Vagina (tissue), 2 donors: ENCODE measurements around the gene BTC. TPM values are rescaled to one million over a fixed set of nuclear protein-coding genes. Genes with fewer than 3 reads are reported as not detected.

Experiments used
- DNase-seq, 2 donors: peaks; one replicate each; pipeline ENCODE4 v3.0.0-alpha.2; 2017; ENCODE audit errors: extremely low spot score in 2 of 2
- H3K27ac ChIP-seq: fragments of 200-600 bp; sonication (generic); one replicate; pipeline ENCODE4 v1.5.1; 2019
- H3K27me3 ChIP-seq: fragments of 200-600 bp; sonication (generic); one replicate; pipeline ENCODE4 v1.5.1; 2019
- H3K36me3 ChIP-seq, 2 donors: fragments of 200-600 bp; sonication (generic); one replicate each; pipeline ENCODE4 v1.5.1; 2017 to 2019
- H3K4me1 ChIP-seq: fragments of 200-600 bp; sonication (generic); one replicate; pipeline ENCODE4 v1.5.1; 2019
- H3K4me3 ChIP-seq, 2 donors: fragments of 200-600 bp; sonication (generic); 1 replicate in 1 of 2; 2 replicates in 1 of 2; pipeline ENCODE4 v1.5.1; 2016 to 2019
- H3K9me3 ChIP-seq: fragments of 200-600 bp; sonication (generic); one replicate; pipeline ENCODE4 v1.5.1; 2019
- POLR2A ChIP-seq, 2 donors: fragments of 450-650 bp; IDR thresholded peaks; one replicate each; pipeline ENCODE4 v1.6.1; 2017; ENCODE audit warnings: antibody characterized with exemption in 2 of 2, mild to moderate bottlenecking in 2 of 2, moderate library complexity in 2 of 2
- POLR2AphosphoS5 ChIP-seq, 2 donors: sonication (generic); formaldehyde crosslinking; IDR thresholded peaks; one replicate each; pipeline ENCODE4 v1.9.0; 2017; ENCODE audit warnings: antibody characterized with exemption in 2 of 2, mild to moderate bottlenecking in 2 of 2, low read depth in 1 of 2; ENCODE audit not compliant: insufficient read depth in 1 of 2
- intact Hi-C: fragments of 100-400 bp; cut with DNase I; formaldehyde crosslinking; loops from one replicate; pipeline ENCODE4 v1.15.1; 2023
- total RNA-seq: library from RNA; depleted of rRNA; stranded (reverse); fragments of >200 nt; gene quantifications from one replicate; pipeline ENCODE4 v1.2.3, GENCODE V29; 2016
- TF ChIP-seq, protein P1 (sequence below), 3 experiments: fragments of 450-650 bp in 2 of 3; fragments of 200-600 bp in 1 of 3; sonication (generic) in 1 of 3; IDR thresholded peaks; one replicate each; pipeline ENCODE4 v1.5.1; 2017 to 2019; ENCODE audit warnings: antibody characterized with exemption in 3 of 3, mild to moderate bottlenecking in 2 of 3, moderate library complexity in 2 of 3

Gene BTC
- total RNA-seq, 1 donor from 2014 or later = 0.74 TPM

- Histone ChIP-seq H3K36me3 (no peaks in the 10 kb centered on the region), H3K4me1 (no peaks in the 10 kb centered on the region), H3K4me3 (no peak overlapping the region), H3K27me3 (no peaks in the 10 kb centered on the region), H3K27ac (no peak overlapping the region), H3K9me3 (no peaks in the 10 kb centered on the region)
- TF ChIP-seq POLR2AphosphoS5 (IDR thresholded peaks at IDR 0.05; ENCODE audit: insufficient read depth in 1 of 2, low read depth in 1 of 2) (no peak), POLR2A (IDR thresholded peaks at IDR 0.05) (no peak)
- TF ChIP-seq, protein P1, sequence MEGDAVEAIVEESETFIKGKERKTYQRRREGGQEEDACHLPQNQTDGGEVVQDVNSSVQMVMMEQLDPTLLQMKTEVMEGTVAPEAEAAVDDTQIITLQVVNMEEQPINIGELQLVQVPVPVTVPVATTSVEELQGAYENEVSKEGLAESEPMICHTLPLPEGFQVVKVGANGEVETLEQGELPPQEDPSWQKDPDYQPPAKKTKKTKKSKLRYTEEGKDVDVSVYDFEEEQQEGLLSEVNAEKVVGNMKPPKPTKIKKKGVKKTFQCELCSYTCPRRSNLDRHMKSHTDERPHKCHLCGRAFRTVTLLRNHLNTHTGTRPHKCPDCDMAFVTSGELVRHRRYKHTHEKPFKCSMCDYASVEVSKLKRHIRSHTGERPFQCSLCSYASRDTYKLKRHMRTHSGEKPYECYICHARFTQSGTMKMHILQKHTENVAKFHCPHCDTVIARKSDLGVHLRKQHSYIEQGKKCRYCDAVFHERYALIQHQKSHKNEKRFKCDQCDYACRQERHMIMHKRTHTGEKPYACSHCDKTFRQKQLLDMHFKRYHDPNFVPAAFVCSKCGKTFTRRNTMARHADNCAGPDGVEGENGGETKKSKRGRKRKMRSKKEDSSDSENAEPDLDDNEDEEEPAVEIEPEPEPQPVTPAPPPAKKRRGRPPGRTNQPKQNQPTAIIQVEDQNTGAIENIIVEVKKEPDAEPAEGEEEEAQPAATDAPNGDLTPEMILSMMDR (IDR thresholded peaks at IDR 0.05) = no peak
- no peak for DNase-seq
- intact Hi-C loops = no loop called here
Observed at GRCh38 chr4:74751856-74752255, 42.5 kb downstream of the BTC start.

DNA sequence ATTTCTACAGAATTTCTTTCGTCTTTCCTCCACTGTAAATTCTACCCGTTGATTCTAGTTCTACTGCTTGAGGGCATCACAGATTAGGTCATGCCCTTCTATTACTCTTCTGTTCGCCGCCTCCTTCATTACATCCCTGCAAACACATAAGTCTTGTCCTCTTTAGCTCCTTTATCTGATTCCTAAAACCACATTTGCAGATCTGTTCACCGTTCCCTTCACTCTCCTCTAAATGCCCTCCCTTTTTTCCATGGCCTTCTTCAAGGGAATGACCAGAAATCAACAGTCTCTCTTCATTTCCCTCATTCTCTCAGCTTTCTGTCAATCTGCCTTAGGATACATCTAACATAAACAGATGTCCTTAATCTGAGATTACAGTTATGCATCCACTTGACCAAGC is 43.1 kb downstream of the BTC start:
- no peaks in the 10 kb centered on the region for H3K4me1 ChIP-seq
- DNase-seq = no peak
- TF ChIP-seq POLR2AphosphoS5 (IDR thresholded peaks at IDR 0.05; ENCODE audit: insufficient read depth in 1 of 2, low read depth in 1 of 2) (no peak), POLR2A (IDR thresholded peaks at IDR 0.05) (no peak)
- TF ChIP-seq, protein P1 (IDR thresholded peaks at IDR 0.05) = no peak
- no peaks in the 10 kb centered on the region for H3K27me3 ChIP-seq
- intact Hi-C loops = no loop called here
- no peak overlapping the region for H3K4me3 ChIP-seq
- H3K27ac ChIP-seq = no peak overlapping the region
- no peaks in the 10 kb centered on the region for H3K9me3 ChIP-seq
- H3K36me3 ChIP-seq = no peaks in the 10 kb centered on the region

- DNase-seq = no peak
- Histone ChIP-seq H3K27me3 (no peaks in the 10 kb centered on the region), H3K9me3 (no peaks in the 10 kb centered on the region), H3K27ac (no peak overlapping the region), H3K4me3 (no peak overlapping the region), H3K4me1 (no peaks in the 10 kb centered on the region), H3K36me3 (no peaks in the 10 kb centered on the region)
- intact Hi-C loops = no loop called here
- TF ChIP-seq POLR2A (IDR thresholded peaks at IDR 0.05) = no peak
- no peak for TF ChIP-seq POLR2AphosphoS5 (IDR thresholded peaks at IDR 0.05; ENCODE audit: insufficient read depth in 1 of 2, low read depth in 1 of 2)
- TF ChIP-seq, protein P1 (IDR thresholded peaks at IDR 0.05) = no peak
Observed at GRCh38 chr4:74742185-74742584, 52.1 kb downstream of the BTC start.

DNA sequence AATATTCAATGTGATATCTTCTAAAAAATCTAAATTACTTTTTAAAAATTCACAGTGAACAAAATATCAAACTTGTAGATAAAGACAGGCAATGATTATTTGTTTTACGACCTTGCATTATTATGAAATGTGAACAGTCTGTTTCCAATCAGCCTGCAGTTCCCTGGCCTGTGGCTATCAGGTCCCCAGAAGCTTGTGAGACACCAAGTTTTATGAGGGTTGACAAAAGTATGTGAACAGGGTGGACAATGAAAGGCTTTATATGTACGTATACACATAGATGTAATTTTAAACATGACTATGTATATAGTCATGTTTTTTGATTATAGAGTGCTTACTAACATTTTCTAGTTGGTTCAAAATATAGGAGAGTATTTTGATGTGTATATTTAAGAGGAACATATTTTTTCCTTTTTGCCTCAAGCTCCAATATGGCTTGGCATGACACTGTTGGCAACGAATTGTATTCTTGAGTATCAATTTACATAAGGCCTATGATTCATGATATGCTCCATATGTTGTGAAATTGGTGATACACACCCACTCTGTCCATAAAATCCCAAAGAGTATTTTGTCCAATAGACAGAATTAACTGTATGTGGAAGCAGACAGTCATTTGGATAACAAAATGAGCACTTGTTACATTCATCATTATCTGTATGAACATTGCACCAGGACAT is 55.7 kb downstream of the BTC start:
- H3K36me3 ChIP-seq = no peaks in the 10 kb centered on the region
- H3K4me3 ChIP-seq = no peak overlapping the region
- H3K27ac ChIP-seq = no peak overlapping the region
- no peak for DNase-seq
- no peaks in the 10 kb centered on the region for H3K4me1 ChIP-seq
- intact Hi-C loops = no loop called here
- H3K27me3 ChIP-seq = no peaks in the 10 kb centered on the region
- TF ChIP-seq, protein P1 (IDR thresholded peaks at IDR 0.05) = no peak
- TF ChIP-seq POLR2A (IDR thresholded peaks at IDR 0.05) (no peak), POLR2AphosphoS5 (IDR thresholded peaks at IDR 0.05; ENCODE audit: insufficient read depth in 1 of 2, low read depth in 1 of 2) (no peak)
- H3K9me3 ChIP-seq = no peaks in the 10 kb centered on the region

- intact Hi-C loops = no loop called here
- Histone ChIP-seq H3K4me3 (no peak overlapping the region), H3K27ac (no peak overlapping the region), H3K9me3 (no peaks in the 10 kb centered on the region), H3K4me1 (no peaks in the 10 kb centered on the region), H3K36me3 (no peaks in the 10 kb centered on the region), H3K27me3 (no peaks in the 10 kb centered on the region)
- TF ChIP-seq, protein P1 (IDR thresholded peaks at IDR 0.05) = no peak
- TF ChIP-seq POLR2A (IDR thresholded peaks at IDR 0.05) (no peak), POLR2AphosphoS5 (IDR thresholded peaks at IDR 0.05; ENCODE audit: insufficient read depth in 1 of 2, low read depth in 1 of 2) (no peak)
- DNase-seq = no peak
Observed at GRCh38 chr4:74734995-74735394, 59.3 kb downstream of the BTC start.
